HEK293T (cell line): ENCODE results near the gene BMP7.

Experiments
- CTBP1 ChIP-seq: fragments of 450-650 bp; IDR thresholded peaks from 2 replicates; pipeline ENCODE4 v1.6.1; 2016; ENCODE audit warnings: borderline replicate concordance
- ELF4 ChIP-seq: fragments of 450-650 bp; IDR thresholded peaks from 2 replicates; pipeline ENCODE4 v1.6.1; 2017; ENCODE audit warnings: antibody characterized with exemption
- FOXA1 ChIP-seq: fragments of 450-650 bp; IDR thresholded peaks from 2 replicates; pipeline ENCODE4 v1.6.1; 2016; ENCODE audit warnings: mild to moderate bottlenecking
- FOXM1 ChIP-seq: fragments of 450-650 bp; IDR thresholded peaks from 2 replicates; pipeline ENCODE4 v1.6.1; 2017; ENCODE audit warnings: mild to moderate bottlenecking, borderline replicate concordance
- HDGF ChIP-seq: fragments of 450-650 bp; IDR thresholded peaks from 2 replicates; pipeline ENCODE4 v1.6.1; 2017; ENCODE audit warnings: antibody characterized with exemption, borderline replicate concordance
- SP1 ChIP-seq: fragments of 450-650 bp; IDR thresholded peaks from 2 replicates; pipeline ENCODE4 v1.6.1; 2017
- ZNF384 ChIP-seq: fragments of 450-650 bp; IDR thresholded peaks from 2 replicates; pipeline ENCODE4 v1.6.1; 2016

DNA sequence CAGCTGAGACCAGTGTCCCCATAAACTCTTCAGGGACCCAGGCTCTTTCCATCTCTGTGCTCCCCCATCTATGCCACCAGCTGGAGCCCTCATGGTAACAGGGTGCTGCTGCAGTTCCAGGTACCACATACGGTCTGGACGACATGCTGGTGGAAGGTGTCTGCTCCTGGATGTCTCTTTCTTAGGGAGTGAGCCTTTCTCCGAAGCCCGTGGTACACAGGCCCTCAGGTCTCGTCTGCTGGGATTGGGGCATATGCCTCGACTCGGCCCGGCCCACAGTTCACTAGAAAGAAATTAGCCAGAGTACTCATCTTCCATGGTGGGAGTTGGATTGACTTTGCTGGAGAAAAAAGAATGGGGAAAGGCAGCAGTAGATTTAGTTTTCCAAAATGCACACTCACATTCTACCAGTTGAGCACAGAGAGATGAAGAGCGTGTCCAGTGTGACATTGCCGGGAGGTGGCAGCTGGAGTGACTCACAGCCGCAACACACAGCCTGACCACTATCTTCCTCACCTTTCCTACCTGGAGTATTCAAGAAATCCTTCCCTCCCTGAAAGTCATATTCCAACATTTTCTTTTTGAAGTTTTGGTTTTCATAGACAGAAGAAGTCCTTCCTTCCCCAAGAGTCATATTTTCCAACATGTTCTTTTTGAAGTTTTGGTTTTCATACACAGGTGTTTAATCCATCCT, 44.5 kb upstream of the BMP7 start:
- TF ChIP-seq HDGF (no peak), FOXM1 (no peak), SP1 (no peak), CTBP1 (no peak), FOXA1 (no peak), ELF4 (no peak), ZNF384 (no peak)
